Neural progenitor cell (in vitro differentiated cells): ENCODE results near the gene ANKLE1.

ENCODE experiments used
- EZH2 ChIP-seq: fragments of 200-600 bp; sonication (generic); IDR thresholded peaks from 2 replicates; pipeline ENCODE4 v1.6.1; 2017; ENCODE audit warnings: antibody characterized with exemption, mild to moderate bottlenecking, moderate library complexity
- TF ChIP-seq, protein P1 (sequence below): fragments of 200-600 bp; sonication (generic); IDR thresholded peaks from 2 replicates; pipeline ENCODE4 v1.5.1; 2017; ENCODE audit warnings: antibody characterized with exemption, mild to moderate bottlenecking

GRCh38 chr19:17240062-17240752, 41.5 kb upstream of the ANKLE1 start:
- TF ChIP-seq, protein P1, sequence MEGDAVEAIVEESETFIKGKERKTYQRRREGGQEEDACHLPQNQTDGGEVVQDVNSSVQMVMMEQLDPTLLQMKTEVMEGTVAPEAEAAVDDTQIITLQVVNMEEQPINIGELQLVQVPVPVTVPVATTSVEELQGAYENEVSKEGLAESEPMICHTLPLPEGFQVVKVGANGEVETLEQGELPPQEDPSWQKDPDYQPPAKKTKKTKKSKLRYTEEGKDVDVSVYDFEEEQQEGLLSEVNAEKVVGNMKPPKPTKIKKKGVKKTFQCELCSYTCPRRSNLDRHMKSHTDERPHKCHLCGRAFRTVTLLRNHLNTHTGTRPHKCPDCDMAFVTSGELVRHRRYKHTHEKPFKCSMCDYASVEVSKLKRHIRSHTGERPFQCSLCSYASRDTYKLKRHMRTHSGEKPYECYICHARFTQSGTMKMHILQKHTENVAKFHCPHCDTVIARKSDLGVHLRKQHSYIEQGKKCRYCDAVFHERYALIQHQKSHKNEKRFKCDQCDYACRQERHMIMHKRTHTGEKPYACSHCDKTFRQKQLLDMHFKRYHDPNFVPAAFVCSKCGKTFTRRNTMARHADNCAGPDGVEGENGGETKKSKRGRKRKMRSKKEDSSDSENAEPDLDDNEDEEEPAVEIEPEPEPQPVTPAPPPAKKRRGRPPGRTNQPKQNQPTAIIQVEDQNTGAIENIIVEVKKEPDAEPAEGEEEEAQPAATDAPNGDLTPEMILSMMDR, result no peak
- no peak for TF ChIP-seq EZH2
